Activated CD4-positive, alpha-beta T cell treated with anti-CD3 and anti-CD28 coated beads for 4 hours (primary cell): ENCODE results near the gene MYO7A.

Source experiments
- DNase-seq, 2 donors: peaks; one replicate each; pipeline ENCODE4 v3.0.0-alpha.2; 2020

Gene MYO7A

GRCh38 chr11:77187776-77188632, 60.0 kb downstream of the MYO7A start:
- DNase-seq: peak; percentile 45 to 55

GRCh38 chr11:77188633-77189491, 60.8 kb downstream of the MYO7A start:
- no peak for DNase-seq

- DNase-seq: no peak
Measured at GRCh38 chr11:77189588-77190210, 61.7 kb downstream of the MYO7A start.

GRCh38 chr11:77190331-77191075, 62.5 kb downstream of the MYO7A start:
- DNase-seq: no peak

GRCh38 chr11:77191429-77191822, 63.4 kb downstream of the MYO7A start:
- DNase-seq: no peak

- DNase-seq: peak; percentile 40 to 41
Measured at GRCh38 chr11:77191823-77192495, 63.9 kb downstream of the MYO7A start.

- no peak for DNase-seq
Measured at GRCh38 chr11:77193167-77193566, 65.1 kb downstream of the MYO7A start.

GRCh38 chr11:77193911-77194830, 66.1 kb downstream of the MYO7A start:
- no peak for DNase-seq

GRCh38 chr11:77195071-77195755, 67.2 kb downstream of the MYO7A start:
- DNase-seq: no peak

GRCh38 chr11:77196961-77197360, 68.9 kb downstream of the MYO7A start:
- DNase-seq: no peak

- DNase-seq: no peak
Measured at GRCh38 chr11:77197626-77198320, 69.7 kb downstream of the MYO7A start.

GRCh38 chr11:77198440-77198849, 70.4 kb downstream of the MYO7A start:
- no peak for DNase-seq

- no peak for DNase-seq
Measured at GRCh38 chr11:77199137-77199745, 71.2 kb downstream of the MYO7A start.

- DNase-seq: no peak
Measured at GRCh38 chr11:77200351-77201268, 72.6 kb downstream of the MYO7A start.

- DNase-seq: no peak
Measured at GRCh38 chr11:77201370-77201769, 73.3 kb downstream of the MYO7A start.

GRCh38 chr11:77201991-77202841, 74.2 kb downstream of the MYO7A start:
- no peak for DNase-seq
